GM12865 (cell line): ENCODE measurements around the gene RAP2C.

Experiments used
- DNase-seq: peaks from one replicate; pipeline ENCODE4 v3.0.0; 2010; ENCODE audit warnings: low read depth
- H3K4me3 ChIP-seq: 2 replicates; pipeline ENCODE4 v1.5.1; 2011; ENCODE audit warnings: mild to moderate bottlenecking, low read depth, low read length, control low read depth
- TF ChIP-seq, protein P1 (sequence below): IDR thresholded peaks from 2 replicates; pipeline ENCODE4 v1.5.1; 2011; ENCODE audit warnings: low read length, control low read depth, low read depth, inconsistent platforms; ENCODE audit not compliant: insufficient read depth; ENCODE audit errors: missing control alignments

RAP2C gene

DNA sequence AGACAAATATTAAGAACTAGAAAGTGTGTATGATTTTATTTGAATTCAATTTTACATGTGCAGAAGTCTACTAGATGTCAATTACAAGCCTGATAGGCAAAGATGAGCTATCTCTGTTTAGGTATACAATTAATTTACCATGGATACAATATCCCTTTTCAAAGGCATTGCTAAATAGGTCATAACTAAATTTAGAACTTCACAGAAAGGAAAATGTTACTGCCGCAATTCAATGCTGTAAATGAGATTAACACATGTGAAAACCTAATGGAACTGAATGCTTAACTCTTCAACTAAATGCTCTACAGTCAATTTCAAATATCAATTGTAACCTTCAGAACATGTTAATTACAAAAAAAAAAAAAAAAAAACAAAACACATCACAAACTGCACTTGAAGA is 14.6 kb downstream of the RAP2C start:
- TF ChIP-seq, protein P1, sequence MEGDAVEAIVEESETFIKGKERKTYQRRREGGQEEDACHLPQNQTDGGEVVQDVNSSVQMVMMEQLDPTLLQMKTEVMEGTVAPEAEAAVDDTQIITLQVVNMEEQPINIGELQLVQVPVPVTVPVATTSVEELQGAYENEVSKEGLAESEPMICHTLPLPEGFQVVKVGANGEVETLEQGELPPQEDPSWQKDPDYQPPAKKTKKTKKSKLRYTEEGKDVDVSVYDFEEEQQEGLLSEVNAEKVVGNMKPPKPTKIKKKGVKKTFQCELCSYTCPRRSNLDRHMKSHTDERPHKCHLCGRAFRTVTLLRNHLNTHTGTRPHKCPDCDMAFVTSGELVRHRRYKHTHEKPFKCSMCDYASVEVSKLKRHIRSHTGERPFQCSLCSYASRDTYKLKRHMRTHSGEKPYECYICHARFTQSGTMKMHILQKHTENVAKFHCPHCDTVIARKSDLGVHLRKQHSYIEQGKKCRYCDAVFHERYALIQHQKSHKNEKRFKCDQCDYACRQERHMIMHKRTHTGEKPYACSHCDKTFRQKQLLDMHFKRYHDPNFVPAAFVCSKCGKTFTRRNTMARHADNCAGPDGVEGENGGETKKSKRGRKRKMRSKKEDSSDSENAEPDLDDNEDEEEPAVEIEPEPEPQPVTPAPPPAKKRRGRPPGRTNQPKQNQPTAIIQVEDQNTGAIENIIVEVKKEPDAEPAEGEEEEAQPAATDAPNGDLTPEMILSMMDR: no peak
- no peak overlapping the region for H3K4me3 ChIP-seq
- no peak for DNase-seq

GRCh38 chrX:132200976-132201375 is 18.3 kb downstream of the RAP2C start:
- DNase-seq: no peak
- no peak overlapping the region for H3K4me3 ChIP-seq
- TF ChIP-seq, protein P1: no peak

- DNase-seq: no peak
- no peak overlapping the region for H3K4me3 ChIP-seq
- TF ChIP-seq, protein P1: no peak
Observed at GRCh38 chrX:132199941-132200340, 19.3 kb downstream of the RAP2C start.

DNA sequence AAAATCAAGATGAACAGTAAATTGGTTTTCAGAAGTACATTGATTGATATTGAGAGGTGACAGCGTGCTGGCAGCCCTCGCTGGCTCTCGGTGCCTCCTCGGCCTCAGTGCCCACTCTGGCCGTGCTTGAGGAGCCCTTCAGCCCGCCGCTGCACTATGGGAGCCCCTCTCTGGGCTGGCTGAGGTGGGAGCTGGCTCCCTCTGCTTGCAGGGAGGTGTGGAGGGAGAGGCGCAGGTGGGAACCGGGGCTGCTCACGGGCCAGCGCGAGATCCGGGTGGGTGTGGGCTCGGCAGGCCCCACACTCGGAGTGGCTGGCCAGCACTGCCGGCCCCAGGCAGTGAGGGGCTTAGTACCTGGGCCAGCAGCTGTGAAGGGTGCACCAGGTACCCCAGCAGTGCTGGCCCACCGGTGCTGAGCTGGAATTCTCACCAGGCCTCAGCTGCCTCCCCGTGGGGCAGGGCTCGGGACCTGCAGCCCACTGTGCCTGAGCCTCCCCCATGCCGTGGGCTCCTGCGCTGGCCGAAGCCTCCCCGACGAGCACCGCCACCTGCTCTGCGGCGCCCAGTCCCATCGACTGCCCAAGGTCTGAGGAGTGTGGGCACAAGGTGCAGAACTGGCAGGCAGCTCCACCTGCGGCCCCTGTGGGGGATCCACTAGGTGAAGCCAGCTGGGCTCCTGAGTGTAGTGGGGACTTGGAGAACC is 25.2 kb downstream of the RAP2C start:
- TF ChIP-seq, protein P1: no peak
- no peak for DNase-seq
- no peak overlapping the region for H3K4me3 ChIP-seq

DNA sequence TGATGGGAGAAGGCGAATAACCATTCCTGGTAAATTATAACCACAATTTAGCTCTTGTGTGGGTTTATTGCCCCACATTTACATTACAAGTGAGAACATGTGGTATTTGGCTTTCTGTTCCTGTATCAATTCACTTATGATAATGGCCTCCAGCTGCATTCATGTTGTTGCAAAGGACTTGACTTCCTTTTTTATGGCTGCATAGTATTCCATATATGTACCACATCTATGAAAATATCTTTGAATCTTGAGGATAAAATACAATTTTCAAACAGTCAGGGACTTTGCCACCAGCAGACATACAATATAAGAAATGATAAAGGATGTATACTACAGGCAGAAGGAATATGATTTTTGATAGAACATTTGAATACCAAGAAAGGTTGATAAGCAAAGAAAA is 27.3 kb downstream of the RAP2C start:
- TF ChIP-seq, protein P1: no peak
- H3K4me3 ChIP-seq: no peak overlapping the region
- no peak for DNase-seq

DNA sequence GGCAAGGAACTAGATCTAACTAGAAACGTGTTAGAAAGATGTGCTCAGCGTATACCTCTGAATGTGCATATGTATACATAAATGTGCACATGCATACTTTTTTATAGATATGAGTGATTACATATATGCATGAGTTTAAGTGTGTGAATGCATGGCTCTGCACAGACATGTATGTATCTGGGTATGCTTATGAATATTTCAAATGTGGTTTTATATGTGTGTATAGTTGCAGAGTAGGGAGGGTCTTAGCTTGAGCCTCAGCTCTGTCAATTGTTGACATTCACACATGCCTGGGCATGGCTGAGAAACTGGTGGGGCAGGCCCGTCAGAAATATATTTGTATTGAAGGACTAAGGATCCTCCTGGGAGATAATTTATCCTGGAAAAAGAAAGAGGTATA is 31.1 kb downstream of the RAP2C start:
- no peak for DNase-seq
- H3K4me3 ChIP-seq: no peak overlapping the region
- TF ChIP-seq, protein P1: no peak

GRCh38 chrX:132187451-132187850 is 31.8 kb downstream of the RAP2C start:
- no peak overlapping the region for H3K4me3 ChIP-seq
- TF ChIP-seq, protein P1: no peak
- no peak for DNase-seq
